ENCODE results near the gene BMERB1. TPM values are rescaled to one million over a fixed set of nuclear protein-coding genes. Genes with fewer than 3 reads are reported as not detected.
A peak's percentile ranks its signal among the peaks of the same experiment; 100 is the strongest.

The BMERB1 gene
- total RNA-seq, 1 donor from 2014 or later, result 22.6 TPM

DNA sequence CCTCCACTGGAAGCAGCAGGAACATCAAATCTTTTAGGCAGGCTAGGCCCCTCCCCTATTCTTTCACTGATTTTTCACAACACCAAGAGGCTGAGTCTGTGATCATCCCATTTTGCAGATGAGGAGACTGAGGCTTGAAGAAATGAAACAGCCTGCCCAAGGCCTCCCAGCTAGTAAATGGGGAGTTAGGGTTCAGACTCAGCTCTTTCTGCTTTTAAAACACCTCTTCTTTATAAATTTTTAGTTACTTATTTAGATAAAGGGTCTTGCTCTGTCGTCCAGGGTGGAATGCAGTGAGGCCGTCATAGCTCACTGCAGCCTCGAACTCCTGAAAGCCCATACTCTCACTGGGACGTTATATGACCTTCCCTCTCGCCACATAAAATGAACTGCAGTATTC is 82.2 kb downstream of the BMERB1 start:
- TF ChIP-seq, protein P1, sequence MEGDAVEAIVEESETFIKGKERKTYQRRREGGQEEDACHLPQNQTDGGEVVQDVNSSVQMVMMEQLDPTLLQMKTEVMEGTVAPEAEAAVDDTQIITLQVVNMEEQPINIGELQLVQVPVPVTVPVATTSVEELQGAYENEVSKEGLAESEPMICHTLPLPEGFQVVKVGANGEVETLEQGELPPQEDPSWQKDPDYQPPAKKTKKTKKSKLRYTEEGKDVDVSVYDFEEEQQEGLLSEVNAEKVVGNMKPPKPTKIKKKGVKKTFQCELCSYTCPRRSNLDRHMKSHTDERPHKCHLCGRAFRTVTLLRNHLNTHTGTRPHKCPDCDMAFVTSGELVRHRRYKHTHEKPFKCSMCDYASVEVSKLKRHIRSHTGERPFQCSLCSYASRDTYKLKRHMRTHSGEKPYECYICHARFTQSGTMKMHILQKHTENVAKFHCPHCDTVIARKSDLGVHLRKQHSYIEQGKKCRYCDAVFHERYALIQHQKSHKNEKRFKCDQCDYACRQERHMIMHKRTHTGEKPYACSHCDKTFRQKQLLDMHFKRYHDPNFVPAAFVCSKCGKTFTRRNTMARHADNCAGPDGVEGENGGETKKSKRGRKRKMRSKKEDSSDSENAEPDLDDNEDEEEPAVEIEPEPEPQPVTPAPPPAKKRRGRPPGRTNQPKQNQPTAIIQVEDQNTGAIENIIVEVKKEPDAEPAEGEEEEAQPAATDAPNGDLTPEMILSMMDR (IDR thresholded peaks at IDR 0.05), result no peak
- intact Hi-C loops (cut with DNase I), result no loop called here
- Histone ChIP-seq H3K27me3 (no peaks in the 10 kb centered on the region), H3K4me1 (peaks cover 16% of the 10 kb centered on the region), H3K4me3 (no peak overlapping the region), H3K36me3 (no peaks in the 10 kb centered on the region), H3K9me3 (no peaks in the 10 kb centered on the region), H3K27ac (no peak overlapping the region)
- DNase-seq (no peak), ATAC-seq (no peak)

DNA sequence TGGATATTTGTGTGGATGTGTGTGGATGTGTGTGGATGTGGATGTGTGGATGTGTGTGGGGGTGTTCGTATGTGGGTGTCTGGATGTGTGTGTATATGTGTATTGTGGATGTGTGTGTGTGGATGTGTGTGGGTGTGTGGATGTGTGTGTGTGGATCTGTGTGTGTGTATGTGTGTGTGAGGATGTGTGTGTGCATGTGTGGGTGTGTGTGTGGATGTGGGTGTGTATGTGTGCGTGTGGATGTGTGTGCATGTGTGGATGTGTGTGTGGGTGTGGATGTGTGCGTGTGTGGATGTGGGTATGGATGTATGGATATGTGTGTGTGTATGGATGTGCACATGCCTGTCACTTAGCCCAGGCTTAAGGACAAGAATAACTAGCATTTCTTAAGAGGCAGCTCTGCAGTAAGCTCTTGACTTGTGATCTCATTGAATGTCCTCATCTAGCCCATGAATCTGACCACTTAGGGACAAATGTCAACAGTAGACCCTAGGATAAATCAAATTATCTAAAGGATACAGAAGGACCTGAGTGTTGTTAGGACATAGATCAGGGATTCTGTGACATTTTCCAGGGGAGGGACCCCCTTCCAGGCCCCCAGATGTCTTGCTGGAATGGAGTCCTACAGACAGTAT is 83.5 kb downstream of the BMERB1 start:
- H3K27me3 ChIP-seq, result no peaks in the 10 kb centered on the region
- H3K36me3 ChIP-seq, result no peaks in the 10 kb centered on the region
- peaks cover 20% of the 10 kb centered on the region for H3K4me1 ChIP-seq
- H3K27ac ChIP-seq, result peak overlapping the region; percentile 63
- no peaks in the 10 kb centered on the region for H3K9me3 ChIP-seq
- TF ChIP-seq, protein P1 (IDR thresholded peaks at IDR 0.05), result no peak
- intact Hi-C loops (cut with DNase I), result no loop called here
- DNase-seq (no peak), ATAC-seq (no peak)
- H3K4me3 ChIP-seq, result no peak overlapping the region

DNA sequence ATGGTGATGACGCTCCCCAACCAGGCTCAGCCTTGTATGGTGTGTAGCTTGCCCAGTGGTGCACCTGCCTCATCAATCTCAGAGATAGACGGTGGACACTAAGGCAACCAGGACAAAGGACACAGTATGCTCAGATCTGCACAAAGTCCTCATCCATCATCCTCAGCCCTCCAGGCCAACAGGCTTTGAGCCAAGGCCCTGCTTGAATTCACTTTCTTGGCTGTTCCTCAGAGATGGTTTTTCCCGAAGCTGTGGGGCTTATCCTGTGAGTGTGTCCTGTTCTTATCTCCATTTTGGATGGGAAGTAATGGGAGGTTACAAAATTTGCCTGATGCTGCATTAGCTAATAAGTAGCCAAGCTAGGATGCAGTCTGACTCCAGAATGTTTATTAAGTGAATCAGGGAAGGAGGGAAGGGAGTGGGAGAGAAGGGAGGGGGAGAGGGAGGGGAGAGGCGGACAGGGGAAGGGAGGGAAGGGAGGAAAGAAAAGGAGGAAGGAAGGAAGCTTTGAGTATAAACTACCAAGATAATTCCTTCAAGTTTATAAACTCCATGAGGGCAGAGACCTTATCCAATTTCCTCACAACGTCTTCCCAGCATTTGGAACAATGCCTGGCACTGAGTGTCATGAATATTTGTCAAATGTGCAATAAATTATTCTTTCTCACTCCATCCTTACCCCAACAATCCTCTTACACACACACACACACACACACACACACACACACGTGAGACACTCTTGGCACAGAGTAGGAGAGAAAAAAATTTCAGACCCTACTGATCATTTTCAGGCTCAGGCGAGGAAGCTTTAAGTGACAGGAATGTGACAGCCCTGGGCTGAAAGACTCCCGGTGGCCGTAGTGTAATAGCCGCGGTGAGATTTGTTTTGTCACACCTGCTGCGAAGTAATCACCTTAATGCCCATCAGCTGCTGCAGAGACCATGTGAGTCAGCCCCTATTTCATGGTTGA is 84.3 kb downstream of the BMERB1 start:
- TF ChIP-seq, protein P1 (IDR thresholded peaks at IDR 0.05), result no peak
- DNase-seq, result no peak
- Histone ChIP-seq H3K27ac (peak overlapping the region; percentile 63), H3K9me3 (no peaks in the 10 kb centered on the region), H3K4me3 (no peak overlapping the region), H3K27me3 (no peaks in the 10 kb centered on the region), H3K36me3 (no peaks in the 10 kb centered on the region), H3K4me1 (peaks cover 20% of the 10 kb centered on the region)
- peak; percentile 59 for ATAC-seq
- intact Hi-C loops (cut with DNase I), result no loop called here

DNA sequence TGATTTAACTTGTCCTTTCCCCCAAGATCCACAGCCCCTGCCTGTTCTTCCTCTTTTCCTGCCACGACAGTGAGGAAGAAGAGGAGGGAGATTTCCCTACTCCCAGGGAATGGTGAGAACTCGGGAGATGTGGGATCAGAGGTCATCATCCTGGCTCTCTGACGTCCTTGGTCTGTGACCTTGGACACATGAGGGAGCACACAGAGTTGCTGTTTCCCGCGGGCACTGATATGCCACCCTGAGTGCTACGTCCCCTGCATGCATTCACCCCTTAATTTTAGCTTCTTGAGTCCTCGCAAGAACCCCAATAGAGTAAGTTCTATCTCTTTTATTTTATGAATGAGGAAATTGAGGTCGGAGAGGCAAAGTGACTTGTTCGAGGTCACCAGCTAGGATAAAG is 85.4 kb downstream of the BMERB1 start:
- no peak for DNase-seq
- Histone ChIP-seq H3K36me3 (no peaks in the 10 kb centered on the region), H3K4me3 (no peak overlapping the region), H3K9me3 (no peaks in the 10 kb centered on the region), H3K27ac (peak overlapping the region; percentile 40), H3K4me1 (peaks cover 20% of the 10 kb centered on the region), H3K27me3 (no peaks in the 10 kb centered on the region)
- TF ChIP-seq, protein P1 (IDR thresholded peaks at IDR 0.05), result no peak
- intact Hi-C loops (cut with DNase I), result no loop called here
- ATAC-seq, result no peak

DNA sequence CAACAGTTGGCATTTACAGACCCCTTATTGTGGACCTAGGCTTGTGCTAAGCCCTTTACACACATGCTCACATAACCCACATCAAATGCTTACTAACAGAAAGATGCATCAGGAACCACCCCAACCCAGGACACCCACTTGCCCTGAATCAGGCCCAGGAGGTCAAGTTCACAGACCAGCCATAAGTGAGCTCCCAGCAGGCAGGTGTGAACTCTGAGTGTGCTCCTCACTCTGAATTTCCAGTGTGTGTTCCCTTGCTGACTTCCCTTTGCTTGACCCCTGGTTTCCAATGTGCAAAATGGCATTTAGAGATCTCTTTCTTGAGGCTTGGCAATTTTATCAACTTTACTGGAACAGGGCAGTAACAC is 87.0 kb downstream of the BMERB1 start:
- no peak for DNase-seq
- Histone ChIP-seq H3K4me1 (peaks cover 20% of the 10 kb centered on the region), H3K27ac (peak overlapping the region; percentile 40)

More for the DNA sequence above, 87.0 kb downstream of the BMERB1 start:
- H3K4me3 ChIP-seq, result no peak overlapping the region
- TF ChIP-seq, protein P1 (IDR thresholded peaks at IDR 0.05), result no peak
- H3K9me3 ChIP-seq, result no peaks in the 10 kb centered on the region
- no peaks in the 10 kb centered on the region for H3K36me3 ChIP-seq
- no peak for ATAC-seq
- intact Hi-C loops (cut with DNase I), result no loop called here
- no peaks in the 10 kb centered on the region for H3K27me3 ChIP-seq

All from upper lobe of right lung (tissue), 1 donor.